Thyroid gland (tissue), 4 donors: ENCODE data around the gene NDC1. TPM values are rescaled to one million over a fixed set of nuclear protein-coding genes. Genes with fewer than 3 reads are reported as not detected.

Experiments used
- DNase-seq, 2 donors: peaks; one replicate each; pipeline ENCODE4 v3.0.0-alpha.2; 2019
- H3K27ac ChIP-seq, 3 donors: fragments of 200-600 bp; sonication (generic); 1 replicate in 2 of 3; 2 replicates in 1 of 3; pipeline ENCODE4 v1.5.1; 2016 to 2019; ENCODE audit warnings: mild to moderate bottlenecking in 1 of 3, moderate library complexity in 1 of 3
- H3K27me3 ChIP-seq: fragments of 200-600 bp; sonication (generic); one replicate; pipeline ENCODE4 v1.5.1; 2019
- H3K36me3 ChIP-seq, 2 donors: fragments of 200-600 bp; sonication (generic); one replicate each; pipeline ENCODE4 v1.5.1; 2016 to 2019
- H3K4me1 ChIP-seq, 2 donors: fragments of 200-600 bp; sonication (generic); one replicate each; pipeline ENCODE4 v1.5.1; 2017 to 2019
- H3K4me3 ChIP-seq, 3 donors: fragments of 200-600 bp; sonication (generic); replicated peaks in 1 of 3; 1 replicate in 2 of 3; 2 replicates in 1 of 3; pipeline ENCODE4 v1.5.1; 2016; ENCODE audit warnings: mild to moderate bottlenecking in 1 of 3
- H3K9me3 ChIP-seq: fragments of 200-600 bp; sonication (generic); one replicate; pipeline ENCODE4 v1.5.1; 2017
- CTCF ChIP-seq, 6 experiments: fragments of 200-600 bp in 3 of 6; fragments of 450-650 bp in 3 of 6; sonication (generic) in 3 of 6; IDR thresholded peaks; one replicate each; pipeline ENCODE4 v1.5.1; 2016 to 2019; ENCODE audit warnings: antibody characterized with exemption in 6 of 6, mild to moderate bottlenecking in 2 of 6, inconsistent platforms in 1 of 6, moderate library complexity in 1 of 6
- POLR2A ChIP-seq, 2 donors: fragments of 450-650 bp; IDR thresholded peaks; one replicate each; pipeline ENCODE4 v1.6.1; 2017; ENCODE audit warnings: antibody characterized with exemption in 2 of 2, mild to moderate bottlenecking in 2 of 2, moderate library complexity in 1 of 2
- WGBS, 2 donors: methylation state at CpG; one replicate each; pipeline ENCODE4 v1.1.5; 2017; 5-methylcytosine and 5-hydroxymethylcytosine counted together
- intact Hi-C: fragments of 100-400 bp; cut with DNase I; formaldehyde crosslinking; loops from one replicate; pipeline ENCODE4 v1.15.1; 2023
- total RNA-seq, 4 donors: library from RNA; depleted of rRNA; stranded (reverse); fragments of >200 nt; gene quantifications; one replicate each; pipeline ENCODE4 v1.2.3, GENCODE V29; 2016

NDC1 gene
- total RNA-seq, 4 donors from 2014 or later = 10.4 to 15.4 (median 11.9) TPM

- intact Hi-C loops = no loop called here
- no peaks in the 10 kb centered on the region for H3K4me1 ChIP-seq
- no peaks in the 10 kb centered on the region for H3K27me3 ChIP-seq
- no peak overlapping the region for H3K4me3 ChIP-seq
- DNase-seq = no peak
- TF ChIP-seq POLR2A (IDR thresholded peaks at IDR 0.05) = no peak
- no peaks in the 10 kb centered on the region for H3K36me3 ChIP-seq
- no peak overlapping the region for H3K27ac ChIP-seq
- 90 to 91% methylated on average over 8 to 10 of the region's 10 CpGs for WGBS, 2 donors
- no peaks in the 10 kb centered on the region for H3K9me3 ChIP-seq
Measured at GRCh38 chr1:53731043-53731600, 107.0 kb downstream of the NDC1 start.

- Histone ChIP-seq H3K9me3 (no peaks in the 10 kb centered on the region), H3K27ac (no peak overlapping the region), H3K4me1 (no peaks in the 10 kb centered on the region), H3K4me3 (no peak overlapping the region), H3K27me3 (no peaks in the 10 kb centered on the region), H3K36me3 (no peaks in the 10 kb centered on the region)
- TF ChIP-seq POLR2A (IDR thresholded peaks at IDR 0.05) (no peak), CTCF (IDR thresholded peaks at IDR 0.05) (no peak)
- no peak for DNase-seq
- intact Hi-C loops = no loop called here
- 79 to 84% methylated on average over 12 of the region's 12 CpGs for WGBS, 2 donors
Measured at GRCh38 chr1:53730224-53730865, 107.8 kb downstream of the NDC1 start.

- Histone ChIP-seq H3K27me3 (no peaks in the 10 kb centered on the region), H3K27ac (no peak overlapping the region), H3K4me3 (no peak overlapping the region), H3K9me3 (no peaks in the 10 kb centered on the region), H3K4me1 (no peaks in the 10 kb centered on the region), H3K36me3 (no peaks in the 10 kb centered on the region)
- 79 to 86% methylated on average over 16 of the region's 16 CpGs for WGBS, 2 donors
- no peak for TF ChIP-seq CTCF (IDR thresholded peaks at IDR 0.05)
- no peak for TF ChIP-seq POLR2A (IDR thresholded peaks at IDR 0.05)
- intact Hi-C loops = no loop called here
- no peak for DNase-seq
Measured at GRCh38 chr1:53729456-53730223, 108.5 kb downstream of the NDC1 start.

- 84 to 85% methylated on average over 17 of the region's 17 CpGs for WGBS, 2 donors
Measured at GRCh38 chr1:53728702-53729455, 109.2 kb downstream of the NDC1 start.

More at GRCh38 chr1:53728702-53729455, 109.2 kb downstream of the NDC1 start:
- no peaks in the 10 kb centered on the region for H3K9me3 ChIP-seq
- H3K4me1 ChIP-seq = no peaks in the 10 kb centered on the region
- DNase-seq = no peak
- H3K27me3 ChIP-seq = no peaks in the 10 kb centered on the region
- no peak overlapping the region for H3K4me3 ChIP-seq
- H3K36me3 ChIP-seq = no peaks in the 10 kb centered on the region
- H3K27ac ChIP-seq = no peak overlapping the region
- intact Hi-C loops = no loop called here
- TF ChIP-seq POLR2A (IDR thresholded peaks at IDR 0.05) = no peak
- TF ChIP-seq CTCF (IDR thresholded peaks at IDR 0.05) = no peak
